K562 (cell line): ENCODE data around the gene HLA-DQB1. TPM values are rescaled to one million over a fixed set of nuclear protein-coding genes. Genes with fewer than 3 reads are reported as not detected.

Experiments used
- E2F6 ChIP-seq, 2 experiments: IDR thresholded peaks; 2 replicates each; pipeline ENCODE4 v1.6.1; 2011; ENCODE audit warnings: borderline replicate concordance in 1 of 2, control low read depth in 1 of 2, low read depth in 1 of 2, low read length in 1 of 2, mild to moderate bottlenecking in 1 of 2, mixed read lengths in 1 of 2, moderate library complexity in 1 of 2; ENCODE audit not compliant: insufficient read depth in 1 of 2, insufficient read length in 1 of 2, poor library complexity in 1 of 2, severe bottlenecking in 1 of 2; ENCODE audit errors: extremely low read depth in 1 of 2
- NCOA2 ChIP-seq, 2 experiments: fragments of 450-650 bp; IDR thresholded peaks; 2 replicates each; pipeline ENCODE4 v1.6.1; 2018; ENCODE audit warnings: mild to moderate bottlenecking in 2 of 2, moderate library complexity in 1 of 2; ENCODE audit not compliant: partially characterized antibody in 2 of 2
- TRIM24 ChIP-seq, 2 experiments: fragments of 450-650 bp; IDR thresholded peaks; 2 replicates each; pipeline ENCODE4 v1.6.1; 2016
- ZNF280A ChIP-seq: fragments of 450-650 bp; IDR thresholded peaks from 2 replicates; pipeline ENCODE4 v1.6.1; 2018; ENCODE audit warnings: mild to moderate bottlenecking, low read depth; ENCODE audit not compliant: partially characterized antibody
- polyA plus RNA-seq, 8 experiments: library from polyadenylated mRNA; depleted of rRNA in 4 of 8; stranded (reverse) in 5 of 8; unstranded in 3 of 8; fragments of >200 nt; fragmentation: Nextera tagmentation in 2 of 8; fragmentation: Illumina TruSeq in 1 of 8; extraction: Ambion mirVana in 2 of 8; extraction: Trizol in 1 of 8; gene quantifications; 2 replicates each; pipeline versions ENCODE4 v1.2.1 to v1.2.3, GENCODE V29; 2011 to 2014; ENCODE audit warnings: inconsistent platforms in 1 of 8, missing spikeins in 1 of 8
- total RNA-seq, 7 experiments: library from RNA; depleted of rRNA in 6 of 7; stranded (reverse); fragments of >200 nt in 6 of 7; fragmentation: Illumina TruSeq in 2 of 7; extraction: Trizol in 2 of 7; gene quantifications; 2 replicates each; pipeline versions ENCODE4 v1.2.1 to v1.2.3, GENCODE V29; 2011 to 2021; ENCODE audit warnings: low replicate concordance in 1 of 7
- TF ChIP-seq, protein P1 (sequence below): sonication (generic); formaldehyde crosslinking; IDR thresholded peaks from 2 replicates; pipeline ENCODE4 v1.8.0; 2022; ENCODE audit warnings: mild to moderate bottlenecking, missing genetic modification reagents

HLA-DQB1 gene
- total and polyA plus RNA-seq, 9 of the 15 experiments (the other 6 are each of a cell fraction or from before 2014, with no cell fraction given) = 0.29 TPM; not detected in 8

- TF ChIP-seq, protein P1, sequence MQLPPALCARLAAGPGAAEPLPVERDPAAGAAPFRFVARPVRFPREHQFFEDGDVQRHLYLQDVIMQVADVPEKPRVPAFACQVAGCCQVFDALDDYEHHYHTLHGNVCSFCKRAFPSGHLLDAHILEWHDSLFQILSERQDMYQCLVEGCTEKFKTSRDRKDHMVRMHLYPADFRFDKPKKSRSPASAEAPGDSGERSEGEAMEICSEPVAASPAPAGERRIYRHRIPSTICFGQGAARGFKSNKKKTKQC (CRISPR knock-in tag) = no peak
- TF ChIP-seq NCOA2 (IDR thresholded peaks at IDR 0.05; ENCODE audit: partially characterized antibody in 2 of 2) (no peak), ZNF280A (no peak), E2F6 (IDR thresholded peaks at IDR 0.05; ENCODE audit: borderline replicate concordance in 1 of 2, extremely low read depth in 1 of 2, insufficient read depth in 1 of 2, insufficient read length in 1 of 2, low read depth in 1 of 2, low read length in 1 of 2, poor library complexity in 1 of 2, severe bottlenecking in 1 of 2) (no peak), TRIM24 (IDR thresholded peaks at IDR 0.05) (no peak)
Observed at GRCh38 chr6:32659856-32660595, 6.4 kb downstream of the HLA-DQB1 start (continued).
